Rectal smooth muscle tissue (tissue), 1 donor: ENCODE measurements around the gene BRD1.

ENCODE experiments used
- H3K27ac ChIP-seq: one replicate; pipeline ENCODE4 v1.7.0; 2013; ENCODE audit warnings: low read depth, low read length, inconsistent platforms
- H3K27me3 ChIP-seq: one replicate; pipeline ENCODE4 v1.7.0; 2013; ENCODE audit warnings: low read length; ENCODE audit not compliant: control insufficient read depth, insufficient read depth
- H3K36me3 ChIP-seq: one replicate; pipeline ENCODE4 v1.7.0; 2013; ENCODE audit warnings: low read length; ENCODE audit not compliant: control insufficient read depth, insufficient read depth
- H3K4me1 ChIP-seq: one replicate; pipeline ENCODE4 v1.7.0; 2013; ENCODE audit warnings: low read length; ENCODE audit not compliant: control insufficient read depth, insufficient read depth
- H3K4me3 ChIP-seq: one replicate; pipeline ENCODE4 v1.7.0; 2013; ENCODE audit warnings: low read length
- H3K9ac ChIP-seq: one replicate; pipeline ENCODE4 v1.7.0; 2013; ENCODE audit warnings: low read length

The BRD1 gene

GRCh38 chr22:49799431-49800075, 28.1 kb downstream of the BRD1 start:
- no peak overlapping the region for H3K4me3 ChIP-seq
- H3K9ac ChIP-seq = no peak overlapping the region
- no peak overlapping the region for H3K27ac ChIP-seq
- no peaks in the 10 kb centered on the region for H3K27me3 ChIP-seq
- H3K4me1 ChIP-seq = peaks cover 8% of the 10 kb centered on the region
- peaks cover 27% of the 10 kb centered on the region for H3K36me3 ChIP-seq

- Histone ChIP-seq H3K27ac (no peak overlapping the region), H3K4me1 (peaks cover 17% of the 10 kb centered on the region), H3K4me3 (no peak overlapping the region), H3K36me3 (peaks cover 27% of the 10 kb centered on the region), H3K9ac (no peak overlapping the region), H3K27me3 (no peaks in the 10 kb centered on the region)
Observed at GRCh38 chr22:49798486-49799151, 29.1 kb downstream of the BRD1 start.

DNA sequence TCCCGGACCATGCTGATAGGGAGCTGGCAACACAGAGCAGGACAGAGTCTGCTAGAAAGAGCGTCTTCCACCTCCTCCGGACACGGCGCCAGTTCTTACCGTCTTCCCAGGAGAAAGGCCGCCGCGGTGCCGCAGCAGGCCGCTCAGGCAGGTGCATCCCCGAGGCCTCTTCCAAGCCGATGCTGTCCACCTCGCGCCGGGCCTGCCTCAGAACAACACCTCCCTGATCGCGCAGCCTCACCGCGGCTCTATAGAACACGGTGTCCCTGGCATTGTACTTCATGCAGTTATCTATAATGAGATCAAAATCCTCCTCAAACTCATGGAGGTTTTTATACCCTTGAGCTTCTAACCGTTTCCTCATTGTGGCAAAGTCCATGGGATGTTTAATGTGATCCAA, 30.0 kb downstream of the BRD1 start:
- Histone ChIP-seq H3K27ac (no peak overlapping the region), H3K4me1 (peaks cover 25% of the 10 kb centered on the region), H3K36me3 (peaks cover 24% of the 10 kb centered on the region), H3K4me3 (no peak overlapping the region), H3K9ac (no peak overlapping the region), H3K27me3 (no peaks in the 10 kb centered on the region)

- Histone ChIP-seq H3K27me3 (no peaks in the 10 kb centered on the region), H3K9ac (no peak overlapping the region), H3K4me3 (no peak overlapping the region), H3K36me3 (peaks cover 26% of the 10 kb centered on the region), H3K27ac (no peak overlapping the region), H3K4me1 (peaks cover 35% of the 10 kb centered on the region)
Observed at GRCh38 chr22:49796596-49797270, 30.9 kb downstream of the BRD1 start.

GRCh38 chr22:49795521-49795920, 32.2 kb downstream of the BRD1 start:
- H3K4me1 ChIP-seq = peaks cover 39% of the 10 kb centered on the region
- no peak overlapping the region for H3K27ac ChIP-seq
- H3K36me3 ChIP-seq = peaks cover 31% of the 10 kb centered on the region
- no peak overlapping the region for H3K9ac ChIP-seq
- no peaks in the 10 kb centered on the region for H3K27me3 ChIP-seq
- no peak overlapping the region for H3K4me3 ChIP-seq

- Histone ChIP-seq H3K36me3 (peaks cover 30% of the 10 kb centered on the region), H3K4me1 (peaks cover 52% of the 10 kb centered on the region), H3K9ac (no peak overlapping the region), H3K27ac (peak overlapping the region; percentile 82), H3K27me3 (no peaks in the 10 kb centered on the region), H3K4me3 (no peak overlapping the region)
Observed at GRCh38 chr22:49793871-49794270, 33.8 kb downstream of the BRD1 start.

GRCh38 chr22:49793296-49793695, 34.4 kb downstream of the BRD1 start:
- Histone ChIP-seq H3K27me3 (no peaks in the 10 kb centered on the region), H3K4me1 (peaks cover 56% of the 10 kb centered on the region), H3K36me3 (peaks cover 30% of the 10 kb centered on the region), H3K9ac (no peak overlapping the region), H3K4me3 (no peak overlapping the region), H3K27ac (peak overlapping the region; percentile 82)

GRCh38 chr22:49792107-49792506, 35.6 kb downstream of the BRD1 start:
- Histone ChIP-seq H3K4me3 (no peak overlapping the region), H3K36me3 (peaks cover 23% of the 10 kb centered on the region), H3K9ac (no peak overlapping the region), H3K27ac (peak overlapping the region; percentile 70), H3K27me3 (no peaks in the 10 kb centered on the region), H3K4me1 (peaks cover 56% of the 10 kb centered on the region)

GRCh38 chr22:49791682-49792081, 36.0 kb downstream of the BRD1 start:
- H3K4me1 ChIP-seq = peaks cover 56% of the 10 kb centered on the region
- no peak overlapping the region for H3K4me3 ChIP-seq
- peak overlapping the region; percentile 70 for H3K27ac ChIP-seq
- no peak overlapping the region for H3K9ac ChIP-seq
- H3K36me3 ChIP-seq = peaks cover 19% of the 10 kb centered on the region
- H3K27me3 ChIP-seq = no peaks in the 10 kb centered on the region

DNA sequence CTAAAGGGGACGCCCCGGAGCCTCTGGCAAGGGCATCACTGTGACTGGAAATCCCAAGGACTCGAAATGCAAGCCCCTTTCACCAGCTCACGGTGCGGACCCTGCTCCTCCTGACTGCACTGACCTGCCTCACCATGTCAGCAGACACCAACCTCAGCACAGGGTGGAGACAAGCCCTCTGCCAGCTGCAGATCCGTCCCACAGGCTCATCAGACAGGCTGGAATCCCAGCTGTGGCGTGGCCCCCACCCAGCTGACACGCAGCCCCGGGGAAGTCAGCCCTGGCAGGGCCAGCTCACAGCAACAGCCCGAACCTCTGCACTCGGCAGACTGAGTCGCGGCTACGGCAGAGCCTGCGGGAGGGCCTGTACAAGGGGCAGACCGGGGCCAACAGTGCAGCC, 36.8 kb downstream of the BRD1 start:
- Histone ChIP-seq H3K27ac (peak overlapping the region; percentile 56), H3K36me3 (peaks cover 23% of the 10 kb centered on the region), H3K4me3 (no peak overlapping the region), H3K9ac (no peak overlapping the region), H3K4me1 (peaks cover 56% of the 10 kb centered on the region), H3K27me3 (no peaks in the 10 kb centered on the region)

DNA sequence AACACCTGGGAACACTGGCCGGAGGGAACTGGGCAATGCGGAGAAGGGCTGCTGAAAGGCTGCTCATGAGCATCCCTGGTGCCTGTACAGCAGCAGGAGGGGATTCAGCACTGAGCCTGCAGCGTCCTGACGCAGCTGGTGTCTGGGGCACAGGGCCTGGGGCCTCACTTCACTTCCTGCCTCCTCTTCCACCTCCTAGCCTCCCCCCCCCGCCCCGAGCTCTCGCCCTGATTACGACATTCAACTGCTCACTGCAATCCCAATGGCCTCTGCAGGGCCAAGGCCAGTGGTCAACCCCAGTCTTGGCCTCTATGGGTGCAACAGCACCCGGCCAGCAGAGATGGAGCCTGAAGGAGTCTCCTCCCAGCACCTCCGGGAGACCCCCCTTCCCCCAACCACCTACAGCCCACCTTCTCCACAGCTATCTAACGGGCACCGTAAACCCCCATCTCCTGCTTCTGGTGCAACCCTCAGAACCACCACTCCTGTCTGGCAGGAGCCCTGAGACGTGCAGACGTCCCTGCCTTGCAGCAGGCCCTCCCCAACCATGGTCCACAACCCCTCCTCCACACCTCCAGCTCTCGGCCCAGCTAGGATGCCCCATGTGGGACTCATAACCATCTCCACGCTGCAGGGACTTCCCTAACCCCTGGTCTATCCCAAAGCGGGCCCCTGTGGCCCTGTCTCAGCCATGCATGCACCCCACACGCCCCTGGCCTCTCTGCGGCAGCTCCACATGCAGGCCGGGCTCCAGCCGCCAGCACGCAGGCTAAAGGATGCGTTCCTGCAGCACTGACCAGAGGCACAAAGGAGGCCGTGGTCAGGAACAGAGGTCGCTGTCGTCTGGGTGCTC, 38.2 kb downstream of the BRD1 start:
- H3K4me3 ChIP-seq = no peak overlapping the region
- H3K36me3 ChIP-seq = peaks cover 19% of the 10 kb centered on the region
- H3K4me1 ChIP-seq = peaks cover 56% of the 10 kb centered on the region
- no peaks in the 10 kb centered on the region for H3K27me3 ChIP-seq
- H3K9ac ChIP-seq = no peak overlapping the region
- no peak overlapping the region for H3K27ac ChIP-seq

DNA sequence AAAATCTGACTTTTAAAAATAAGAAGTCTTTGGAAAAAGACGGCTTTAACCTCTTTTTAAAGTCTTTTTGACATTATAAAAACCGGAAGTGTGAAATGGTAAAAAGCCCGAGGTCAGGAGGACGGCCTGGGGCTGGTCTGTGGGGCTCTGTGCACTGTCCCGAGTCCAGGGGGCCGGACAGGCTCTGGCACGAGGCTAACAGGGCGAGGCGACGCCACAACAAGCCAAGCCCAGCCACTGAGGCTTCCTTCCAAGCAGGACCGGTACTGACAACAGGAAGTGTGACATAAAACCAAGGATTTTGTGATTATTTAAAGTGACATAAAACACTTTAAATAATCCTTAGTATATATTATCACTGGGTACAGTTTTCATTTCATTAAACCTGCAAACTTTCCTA, 39.2 kb downstream of the BRD1 start:
- Histone ChIP-seq H3K27ac (no peak overlapping the region), H3K27me3 (no peaks in the 10 kb centered on the region), H3K4me3 (no peak overlapping the region), H3K36me3 (peaks cover 19% of the 10 kb centered on the region), H3K9ac (no peak overlapping the region), H3K4me1 (peaks cover 47% of the 10 kb centered on the region)
